Measurements from ENCODE around the gene KCNJ12. TPM values are rescaled to one million over a fixed set of nuclear protein-coding genes. Genes with fewer than 3 reads are reported as not detected.

Gene KCNJ12
- total RNA-seq, 4 donors from 2014 or later: 0.84 to 2.4 (median 1.7) TPM

- no peaks in the 10 kb centered on the region for H3K9me3 ChIP-seq
- no peak overlapping the region for H3K4me3 ChIP-seq
- DNase-seq (ENCODE audit: low spot score in 2 of 2): no peak
- H3K4me1 ChIP-seq: peaks cover 0 to 7% (median 0%) of the 10 kb centered on the region in 4 donors
- WGBS, 2 donors: 82 to 85% methylated on average over 15 of the region's 15 CpGs
- no peaks in the 10 kb centered on the region for H3K27me3 ChIP-seq
- TF ChIP-seq, protein P1, sequence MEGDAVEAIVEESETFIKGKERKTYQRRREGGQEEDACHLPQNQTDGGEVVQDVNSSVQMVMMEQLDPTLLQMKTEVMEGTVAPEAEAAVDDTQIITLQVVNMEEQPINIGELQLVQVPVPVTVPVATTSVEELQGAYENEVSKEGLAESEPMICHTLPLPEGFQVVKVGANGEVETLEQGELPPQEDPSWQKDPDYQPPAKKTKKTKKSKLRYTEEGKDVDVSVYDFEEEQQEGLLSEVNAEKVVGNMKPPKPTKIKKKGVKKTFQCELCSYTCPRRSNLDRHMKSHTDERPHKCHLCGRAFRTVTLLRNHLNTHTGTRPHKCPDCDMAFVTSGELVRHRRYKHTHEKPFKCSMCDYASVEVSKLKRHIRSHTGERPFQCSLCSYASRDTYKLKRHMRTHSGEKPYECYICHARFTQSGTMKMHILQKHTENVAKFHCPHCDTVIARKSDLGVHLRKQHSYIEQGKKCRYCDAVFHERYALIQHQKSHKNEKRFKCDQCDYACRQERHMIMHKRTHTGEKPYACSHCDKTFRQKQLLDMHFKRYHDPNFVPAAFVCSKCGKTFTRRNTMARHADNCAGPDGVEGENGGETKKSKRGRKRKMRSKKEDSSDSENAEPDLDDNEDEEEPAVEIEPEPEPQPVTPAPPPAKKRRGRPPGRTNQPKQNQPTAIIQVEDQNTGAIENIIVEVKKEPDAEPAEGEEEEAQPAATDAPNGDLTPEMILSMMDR (IDR thresholded peaks at IDR 0.05): no peak
- no peak for TF ChIP-seq EP300 (IDR thresholded peaks at IDR 0.05)
- no peaks in the 10 kb centered on the region for H3K36me3 ChIP-seq
- H3K27ac ChIP-seq: no peak overlapping the region
These were observed 7.5 kb upstream of the KCNJ12 start for GRCh38 chr17:21368545-21369246.

GRCh38 chr17:21369395-21369794 lies 6.8 kb upstream of the KCNJ12 start:
- H3K9me3 ChIP-seq: no peaks in the 10 kb centered on the region
- DNase-seq (ENCODE audit: low spot score in 2 of 2): no peak
- no peak overlapping the region for H3K27ac ChIP-seq
- H3K4me1 ChIP-seq: peaks cover 0 to 7% (median 0%) of the 10 kb centered on the region in 4 donors
- 89 to 100% methylated on average over 2 to 5 of the region's 5 CpGs for WGBS, 2 donors
- H3K4me3 ChIP-seq: no peak overlapping the region
- TF ChIP-seq POLR2A (IDR thresholded peaks at IDR 0.05) (no peak), EP300 (IDR thresholded peaks at IDR 0.05) (no peak)
- TF ChIP-seq, protein P1 (IDR thresholded peaks at IDR 0.05): no peak
- no peaks in the 10 kb centered on the region for H3K27me3 ChIP-seq
- no peaks in the 10 kb centered on the region for H3K36me3 ChIP-seq

DNA sequence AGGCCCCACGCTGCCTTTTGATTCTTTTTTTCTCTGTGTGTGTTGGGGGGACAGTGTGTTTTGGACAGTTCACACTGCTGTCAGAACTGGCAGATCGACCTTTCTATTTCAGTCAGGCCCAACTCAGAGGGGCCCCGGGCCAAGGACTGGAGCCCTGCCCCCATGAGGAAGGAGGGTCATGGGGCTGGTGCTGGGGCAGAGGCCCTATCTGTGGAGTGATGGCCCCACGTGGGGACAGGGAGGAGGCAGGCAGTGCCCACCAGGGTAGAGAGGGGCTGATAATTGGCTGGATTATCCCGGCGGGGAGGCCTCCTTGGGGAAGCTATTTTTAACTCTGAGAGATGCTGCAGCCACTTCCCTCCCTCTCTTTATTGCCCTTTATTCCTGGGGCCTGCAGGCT lies 5.7 kb upstream of the KCNJ12 start:
- 8% methylated on average over 5 to 6 of the region's 6 CpGs for WGBS, 2 donors
- no peak overlapping the region for H3K27ac ChIP-seq

DNA sequence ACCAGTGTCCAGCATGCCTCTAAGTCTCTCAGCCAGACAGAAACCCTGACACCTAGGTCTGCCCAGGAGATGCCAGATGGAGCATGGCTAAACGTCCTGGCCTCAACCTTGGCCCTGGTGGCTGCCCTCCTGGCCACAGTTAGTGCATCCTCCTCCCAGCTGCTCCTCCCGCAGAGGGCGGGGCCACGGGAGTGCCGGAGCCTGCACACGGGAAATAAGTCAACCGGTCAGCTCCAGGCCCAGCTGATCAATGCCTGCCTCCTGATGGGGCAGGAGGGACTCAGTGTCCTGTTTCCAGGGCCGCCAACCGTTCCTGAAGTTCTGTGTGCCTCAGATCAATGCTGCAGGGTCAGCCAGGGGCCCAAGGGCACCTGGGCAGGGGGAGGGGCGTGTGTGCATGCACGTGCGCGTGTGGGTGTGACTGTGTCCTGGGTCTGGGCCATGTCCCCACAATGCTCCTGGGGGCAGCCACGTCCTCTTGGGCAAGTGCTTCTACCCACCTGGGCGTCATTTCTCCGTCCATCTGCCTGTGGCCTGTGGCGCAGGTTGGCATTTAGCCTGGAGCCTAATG lies 4.6 kb upstream of the KCNJ12 start:
- H3K27ac ChIP-seq: no peak overlapping the region
- TF ChIP-seq, protein P1 (IDR thresholded peaks at IDR 0.05): no peak
- TF ChIP-seq POLR2A (IDR thresholded peaks at IDR 0.05): no peak
- no peak for TF ChIP-seq EP300 (IDR thresholded peaks at IDR 0.05)
- H3K4me3 ChIP-seq: no peak overlapping the region
- no peaks in the 10 kb centered on the region for H3K36me3 ChIP-seq
- WGBS, 2 donors: 85 to 90% methylated on average over 10 to 17 of the region's 17 CpGs
- H3K27me3 ChIP-seq: peaks cover 0 to 10% of the 10 kb centered on the region in 2 donors
- H3K4me1 ChIP-seq: peaks cover 0 to 17% (median 0%) of the 10 kb centered on the region in 4 donors
- H3K9me3 ChIP-seq: no peaks in the 10 kb centered on the region
- no peak for DNase-seq (ENCODE audit: low spot score in 2 of 2)

More for the DNA sequence above, 5.7 kb upstream of the KCNJ12 start:
- TF ChIP-seq EP300 (IDR thresholded peaks at IDR 0.05) (no peak), POLR2A (IDR thresholded peaks at IDR 0.05) (no peak)
- TF ChIP-seq, protein P1 (IDR thresholded peaks at IDR 0.05): no peak
- Histone ChIP-seq H3K9me3 (no peaks in the 10 kb centered on the region), H3K4me1 (peaks cover 0 to 7% (median 0%) of the 10 kb centered on the region in 4 donors), H3K4me3 (no peak overlapping the region), H3K27me3 (peaks cover 0 to 4% of the 10 kb centered on the region in 2 donors), H3K36me3 (no peaks in the 10 kb centered on the region)
- DNase-seq (ENCODE audit: low spot score in 2 of 2): no peak

DNA sequence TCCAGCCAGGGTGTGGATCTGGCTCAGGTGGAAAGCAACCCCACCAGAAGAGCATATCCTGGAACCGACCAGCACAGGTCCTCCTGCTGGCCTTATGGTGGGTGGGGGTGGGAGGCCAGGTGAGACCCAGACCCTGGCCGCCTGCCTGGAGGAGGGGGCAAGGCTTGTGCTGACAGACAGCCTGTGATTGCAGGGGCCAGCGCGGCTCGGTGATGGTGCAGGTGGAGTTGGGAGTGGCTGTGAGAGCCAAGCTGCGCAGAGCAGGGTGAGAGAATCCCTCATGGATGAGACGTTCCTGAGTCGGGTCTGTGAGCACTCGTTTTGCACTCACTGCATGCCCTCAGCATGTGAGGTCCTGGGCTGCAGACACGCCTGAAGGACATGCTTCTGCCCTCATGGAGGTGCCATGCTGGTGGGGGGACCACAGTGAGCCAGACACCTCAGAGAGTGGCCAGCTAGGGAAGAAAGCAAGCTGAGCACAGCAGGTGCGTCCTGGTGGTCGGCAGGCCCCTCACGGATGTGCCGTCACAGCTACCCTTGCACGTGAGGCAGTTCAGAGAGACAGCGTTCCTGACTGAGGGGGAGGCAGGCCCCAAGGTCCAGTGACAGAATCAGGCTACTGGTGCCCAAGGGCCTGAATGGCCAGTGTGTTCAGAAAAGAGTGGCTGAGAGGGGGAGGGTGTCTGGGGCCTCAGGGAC lies 3.8 kb upstream of the KCNJ12 start:
- no peak overlapping the region for H3K4me3 ChIP-seq
- 77 to 91% methylated on average over 13 to 16 of the region's 16 CpGs for WGBS, 2 donors
- peaks cover 0 to 16% of the 10 kb centered on the region in 2 donors for H3K27me3 ChIP-seq
- H3K27ac ChIP-seq: no peak overlapping the region
- no peaks in the 10 kb centered on the region for H3K9me3 ChIP-seq
- TF ChIP-seq POLR2A (IDR thresholded peaks at IDR 0.05): no peak
- TF ChIP-seq EP300 (IDR thresholded peaks at IDR 0.05): no peak
- no peaks in the 10 kb centered on the region for H3K36me3 ChIP-seq
- DNase-seq (ENCODE audit: low spot score in 2 of 2): no peak
- peaks cover 0 to 25% (median 6%) of the 10 kb centered on the region in 4 donors for H3K4me1 ChIP-seq
